Measurements from ENCODE around the gene CENPS. TPM values are rescaled to one million over a fixed set of nuclear protein-coding genes. Genes with fewer than 3 reads are reported as not detected.
A peak's percentile ranks its signal among the peaks of the same experiment; 100 is the strongest.

CENPS gene
- total and polyA plus RNA-seq, 2 of the 13 experiments (the other 11 are each of a cell fraction or from before 2014, with no cell fraction given) = 3.3 to 22.0 TPM

- TF ChIP-seq RERE (CRISPR knock-in tag; IDR thresholded peaks at IDR 0.05; ENCODE audit: low read depth) (0 out of 2 replicates have a peak, but pooled peaks have one; percentile 10), CTCF (CRISPR knock-in tag; IDR thresholded peaks at IDR 0.05) (peak; percentile 95), ZNF816 (CRISPR knock-in tag; IDR thresholded peaks at IDR 0.05; ENCODE audit: borderline replicate concordance) (peak; percentile 73; the same call in 1 of the 2 replicates), GATAD1 (CRISPR knock-in tag; IDR thresholded peaks at IDR 0.05) (peak; percentile 98), FOXK2 (IDR thresholded peaks at IDR 0.05) (no peak), RCOR2 (CRISPR knock-in tag; IDR thresholded peaks at IDR 0.05) (no peak; the same call in 1 of the 2 replicates), CHCHD3 (CRISPR knock-in tag; IDR thresholded peaks at IDR 0.05) (peak; percentile 94), EHMT2 (IDR thresholded peaks at IDR 0.05; ENCODE audit: borderline replicate concordance, low read depth, low read length) (no peak), RBM39 (IDR thresholded peaks at IDR 0.05; ENCODE audit: low read depth, low read length, poor library complexity, severe bottlenecking) (no peak), ZNF17 (CRISPR knock-in tag; IDR thresholded peaks at IDR 0.05) (0 out of 2 replicates have a peak, but pooled peaks have one; percentile 81), CERS6 (CRISPR knock-in tag; IDR thresholded peaks at IDR 0.05) (no peak), HBP1 (CRISPR knock-in tag; IDR thresholded peaks at IDR 0.05; ENCODE audit: low read depth) (peak; percentile 94), ZFAT (CRISPR knock-in tag; conservative IDR thresholded peaks at IDR 0.05) (no peak), ZNF776 (CRISPR knock-in tag; IDR thresholded peaks at IDR 0.05) (peak; percentile 99), TCF7L2 (IDR thresholded peaks at IDR 0.05; ENCODE audit: low read depth, low read length) (no peak), ZNF317 (CRISPR knock-in tag; IDR thresholded peaks at IDR 0.05) (no peak; the same call in 1 of the 2 replicates), ZNF367 (CRISPR knock-in tag; IDR thresholded peaks at IDR 0.05; ENCODE audit: borderline replicate concordance) (no peak), PLRG1 (conservative IDR thresholded peaks at IDR 0.05) (no peak), GABPA (IDR thresholded peaks at IDR 0.05; ENCODE audit: low read depth, low read length) (no peak), GABPA (CRISPR knock-in tag; IDR thresholded peaks at IDR 0.05; ENCODE audit: low read depth) (no peak), ZFP36L2 (CRISPR knock-in tag; IDR thresholded peaks at IDR 0.05) (no peak)
Observed at GRCh38 chr1:10430216-10431069, at the start of gene CENPS (continued).
